ENCODE data around the gene MAGIX.

DNA sequence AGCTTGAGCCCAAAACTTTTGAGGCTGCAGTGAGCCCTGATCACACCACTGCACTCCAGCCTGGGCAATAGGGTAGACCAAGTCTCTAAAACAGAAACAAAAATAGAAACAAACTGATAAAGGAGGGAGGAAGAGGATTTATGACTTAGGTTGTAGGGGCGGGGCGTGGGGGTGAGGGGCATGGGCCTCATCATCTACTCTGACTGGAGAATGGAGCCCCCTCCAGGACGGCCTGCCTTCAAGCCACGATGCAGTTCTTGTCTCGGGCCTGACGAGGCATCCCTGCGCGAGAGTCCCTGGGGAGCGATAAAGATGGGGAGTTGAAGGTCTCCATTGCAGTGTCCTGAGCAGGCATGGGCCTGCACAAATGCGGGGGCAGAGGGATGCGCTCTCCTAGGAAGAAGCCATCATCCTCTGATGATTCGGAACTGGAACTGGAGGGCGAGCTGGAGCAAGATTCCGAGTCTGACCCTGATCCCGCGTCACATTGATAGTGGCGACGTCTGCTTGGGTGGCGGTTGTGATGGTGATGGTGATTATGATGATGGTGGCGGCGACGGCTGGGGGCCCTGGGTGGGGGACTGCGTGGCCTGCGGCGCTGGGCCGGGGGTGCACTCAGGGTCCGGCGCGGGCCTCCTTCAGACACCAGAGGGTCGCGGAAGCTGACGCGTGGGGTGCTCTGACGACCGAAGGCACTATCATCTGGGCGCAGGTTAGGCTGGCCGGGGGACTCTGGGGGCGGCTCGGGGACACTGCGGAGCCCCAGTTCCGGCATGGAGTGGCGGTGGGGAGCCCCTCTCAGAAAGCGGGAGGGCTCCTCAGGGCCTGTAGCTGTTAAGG, 13.1 kb downstream of the MAGIX start:
- TF ChIP-seq, protein P1, sequence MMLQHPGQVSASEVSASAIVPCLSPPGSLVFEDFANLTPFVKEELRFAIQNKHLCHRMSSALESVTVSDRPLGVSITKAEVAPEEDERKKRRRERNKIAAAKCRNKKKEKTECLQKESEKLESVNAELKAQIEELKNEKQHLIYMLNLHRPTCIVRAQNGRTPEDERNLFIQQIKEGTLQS (CRISPR knock-in tag; conservative IDR thresholded peaks at IDR 0.05): no peak
- TF ChIP-seq, protein P2, sequence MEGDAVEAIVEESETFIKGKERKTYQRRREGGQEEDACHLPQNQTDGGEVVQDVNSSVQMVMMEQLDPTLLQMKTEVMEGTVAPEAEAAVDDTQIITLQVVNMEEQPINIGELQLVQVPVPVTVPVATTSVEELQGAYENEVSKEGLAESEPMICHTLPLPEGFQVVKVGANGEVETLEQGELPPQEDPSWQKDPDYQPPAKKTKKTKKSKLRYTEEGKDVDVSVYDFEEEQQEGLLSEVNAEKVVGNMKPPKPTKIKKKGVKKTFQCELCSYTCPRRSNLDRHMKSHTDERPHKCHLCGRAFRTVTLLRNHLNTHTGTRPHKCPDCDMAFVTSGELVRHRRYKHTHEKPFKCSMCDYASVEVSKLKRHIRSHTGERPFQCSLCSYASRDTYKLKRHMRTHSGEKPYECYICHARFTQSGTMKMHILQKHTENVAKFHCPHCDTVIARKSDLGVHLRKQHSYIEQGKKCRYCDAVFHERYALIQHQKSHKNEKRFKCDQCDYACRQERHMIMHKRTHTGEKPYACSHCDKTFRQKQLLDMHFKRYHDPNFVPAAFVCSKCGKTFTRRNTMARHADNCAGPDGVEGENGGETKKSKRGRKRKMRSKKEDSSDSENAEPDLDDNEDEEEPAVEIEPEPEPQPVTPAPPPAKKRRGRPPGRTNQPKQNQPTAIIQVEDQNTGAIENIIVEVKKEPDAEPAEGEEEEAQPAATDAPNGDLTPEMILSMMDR (IDR thresholded peaks at IDR 0.05): no peak
- TF ChIP-seq, protein P3, sequence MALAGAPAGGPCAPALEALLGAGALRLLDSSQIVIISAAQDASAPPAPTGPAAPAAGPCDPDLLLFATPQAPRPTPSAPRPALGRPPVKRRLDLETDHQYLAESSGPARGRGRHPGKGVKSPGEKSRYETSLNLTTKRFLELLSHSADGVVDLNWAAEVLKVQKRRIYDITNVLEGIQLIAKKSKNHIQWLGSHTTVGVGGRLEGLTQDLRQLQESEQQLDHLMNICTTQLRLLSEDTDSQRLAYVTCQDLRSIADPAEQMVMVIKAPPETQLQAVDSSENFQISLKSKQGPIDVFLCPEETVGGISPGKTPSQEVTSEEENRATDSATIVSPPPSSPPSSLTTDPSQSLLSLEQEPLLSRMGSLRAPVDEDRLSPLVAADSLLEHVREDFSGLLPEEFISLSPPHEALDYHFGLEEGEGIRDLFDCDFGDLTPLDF (CRISPR knock-in tag; IDR thresholded peaks at IDR 0.05): no peak
- no peak for TF ChIP-seq ESRRA (CRISPR knock-in tag; IDR thresholded peaks at IDR 0.05; ENCODE audit: borderline replicate concordance)
- no peak for TF ChIP-seq SP1 (CRISPR knock-in tag; conservative IDR thresholded peaks at IDR 0.05)
- no peak for TF ChIP-seq NR2C2 (CRISPR knock-in tag; IDR thresholded peaks at IDR 0.05)
- TF ChIP-seq, protein P4, sequence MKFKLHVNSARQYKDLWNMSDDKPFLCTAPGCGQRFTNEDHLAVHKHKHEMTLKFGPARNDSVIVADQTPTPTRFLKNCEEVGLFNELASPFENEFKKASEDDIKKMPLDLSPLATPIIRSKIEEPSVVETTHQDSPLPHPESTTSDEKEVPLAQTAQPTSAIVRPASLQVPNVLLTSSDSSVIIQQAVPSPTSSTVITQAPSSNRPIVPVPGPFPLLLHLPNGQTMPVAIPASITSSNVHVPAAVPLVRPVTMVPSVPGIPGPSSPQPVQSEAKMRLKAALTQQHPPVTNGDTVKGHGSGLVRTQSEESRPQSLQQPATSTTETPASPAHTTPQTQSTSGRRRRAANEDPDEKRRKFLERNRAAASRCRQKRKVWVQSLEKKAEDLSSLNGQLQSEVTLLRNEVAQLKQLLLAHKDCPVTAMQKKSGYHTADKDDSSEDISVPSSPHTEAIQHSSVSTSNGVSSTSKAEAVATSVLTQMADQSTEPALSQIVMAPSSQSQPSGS (CRISPR knock-in tag; IDR thresholded peaks at IDR 0.05; ENCODE audit: borderline replicate concordance, low read depth): no peak
- TF ChIP-seq JUN (CRISPR knock-in tag; IDR thresholded peaks at IDR 0.05): no peak
- TF ChIP-seq, protein P5, sequence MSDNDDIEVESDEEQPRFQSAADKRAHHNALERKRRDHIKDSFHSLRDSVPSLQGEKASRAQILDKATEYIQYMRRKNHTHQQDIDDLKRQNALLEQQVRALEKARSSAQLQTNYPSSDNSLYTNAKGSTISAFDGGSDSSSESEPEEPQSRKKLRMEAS (CRISPR knock-in tag; IDR thresholded peaks at IDR 0.05): no peak
- TF ChIP-seq EMX1 (CRISPR knock-in tag; IDR thresholded peaks at IDR 0.05): no peak
